Adrenal gland (tissue), 5 donors: Measurements from ENCODE around the gene TPGS1.

Source experiments
- POLR2A ChIP-seq, 2 donors: fragments of 450-650 bp; IDR thresholded peaks; one replicate each; pipeline ENCODE4 v1.6.1; 2017; ENCODE audit warnings: antibody characterized with exemption in 2 of 2, mild to moderate bottlenecking in 2 of 2, moderate library complexity in 1 of 2
- TF ChIP-seq, protein P1 (sequence below), 6 experiments: fragments of 450-650 bp in 4 of 6; fragments of 200-600 bp in 2 of 6; sonication (generic) in 1 of 6; IDR thresholded peaks; 1 replicate in 5 of 6; 2 replicates in 1 of 6; pipeline versions ENCODE4 v1.5.1 to v1.8.0; 2016 to 2021; ENCODE audit warnings: antibody characterized with exemption in 6 of 6, mild to moderate bottlenecking in 2 of 6, moderate library complexity in 1 of 6
- donor health status: DM: no; HTN: no; CAD: no.

DNA sequence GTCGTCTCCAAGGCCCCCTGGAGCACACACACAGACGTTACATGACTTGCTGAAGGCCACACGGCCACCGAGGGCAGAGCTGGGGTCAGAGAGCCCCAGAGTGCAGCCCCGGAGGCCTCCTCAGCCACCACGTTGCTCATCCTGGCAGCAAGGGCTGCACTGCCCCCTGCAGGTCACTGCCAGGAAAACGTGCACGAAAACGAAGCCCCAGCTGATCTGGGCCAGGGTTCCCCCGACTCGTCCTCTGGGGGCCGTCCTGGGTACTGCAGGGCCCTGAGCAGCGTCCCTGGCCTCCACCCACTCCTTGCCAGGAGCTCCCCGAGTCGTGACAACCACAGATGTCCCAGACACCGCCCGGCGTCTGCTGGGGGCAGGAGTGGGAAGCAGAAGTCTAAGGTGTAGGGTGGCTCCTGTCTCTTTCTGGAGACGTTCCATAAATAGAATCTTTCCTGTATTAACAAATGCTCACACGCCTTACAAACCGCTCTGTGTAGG, 3.4 kb downstream of the TPGS1 start:
- TF ChIP-seq, protein P1, sequence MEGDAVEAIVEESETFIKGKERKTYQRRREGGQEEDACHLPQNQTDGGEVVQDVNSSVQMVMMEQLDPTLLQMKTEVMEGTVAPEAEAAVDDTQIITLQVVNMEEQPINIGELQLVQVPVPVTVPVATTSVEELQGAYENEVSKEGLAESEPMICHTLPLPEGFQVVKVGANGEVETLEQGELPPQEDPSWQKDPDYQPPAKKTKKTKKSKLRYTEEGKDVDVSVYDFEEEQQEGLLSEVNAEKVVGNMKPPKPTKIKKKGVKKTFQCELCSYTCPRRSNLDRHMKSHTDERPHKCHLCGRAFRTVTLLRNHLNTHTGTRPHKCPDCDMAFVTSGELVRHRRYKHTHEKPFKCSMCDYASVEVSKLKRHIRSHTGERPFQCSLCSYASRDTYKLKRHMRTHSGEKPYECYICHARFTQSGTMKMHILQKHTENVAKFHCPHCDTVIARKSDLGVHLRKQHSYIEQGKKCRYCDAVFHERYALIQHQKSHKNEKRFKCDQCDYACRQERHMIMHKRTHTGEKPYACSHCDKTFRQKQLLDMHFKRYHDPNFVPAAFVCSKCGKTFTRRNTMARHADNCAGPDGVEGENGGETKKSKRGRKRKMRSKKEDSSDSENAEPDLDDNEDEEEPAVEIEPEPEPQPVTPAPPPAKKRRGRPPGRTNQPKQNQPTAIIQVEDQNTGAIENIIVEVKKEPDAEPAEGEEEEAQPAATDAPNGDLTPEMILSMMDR (IDR thresholded peaks at IDR 0.05): peak; percentile 77 to 98 (median 92)
- TF ChIP-seq POLR2A (IDR thresholded peaks at IDR 0.05): no peak
